ENCODE data around the gene SMC2.

The SMC2 gene

DNA sequence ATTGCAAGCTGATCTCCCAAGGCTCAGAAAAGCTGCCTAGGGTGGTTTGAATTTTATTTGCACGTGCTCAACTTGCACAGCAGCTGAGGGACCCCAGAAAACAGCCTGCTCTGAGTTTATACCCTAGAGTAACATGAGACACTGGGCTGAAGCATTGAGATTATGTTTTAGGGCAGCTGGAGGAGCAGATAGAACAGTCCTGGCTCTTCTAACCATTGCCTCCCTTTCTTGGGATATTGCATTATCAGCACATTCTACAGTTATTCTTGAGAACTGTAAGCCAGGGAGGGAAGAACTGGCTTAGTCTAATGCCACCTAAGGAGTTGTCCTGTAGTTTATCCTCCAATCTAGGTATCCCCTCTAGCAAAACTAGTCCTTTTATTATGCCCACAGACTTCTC is 10.3 kb downstream of the SMC2 start:
- H3K36me3 ChIP-seq (ENCODE audit: control insufficient read depth, insufficient read depth, low read length): peaks cover 24% of the 10 kb centered on the region
- H3K27ac ChIP-seq (ENCODE audit: low read depth, low read length, severe bottlenecking): no peak overlapping the region
- H3K4me1 ChIP-seq (ENCODE audit: control insufficient read depth, insufficient read depth, low read length, poor library complexity, severe bottlenecking): no peaks in the 10 kb centered on the region
- no peak overlapping the region for H3K4me3 ChIP-seq (ENCODE audit: extremely low read depth, insufficient read depth, low read length, poor library complexity, severe bottlenecking)
- no peaks in the 10 kb centered on the region for H3K9me3 ChIP-seq (ENCODE audit: control insufficient read depth, low read length)
- WGBS, 2 experiments (ENCODE audit: insufficient coverage in 2 of 2): 100% methylated on average over 1 of the region's 1 CpG

- 82 to 94% methylated on average over 2 to 5 of the region's 5 CpGs for WGBS, 2 experiments (ENCODE audit: insufficient coverage in 2 of 2)
- H3K4me3 ChIP-seq (ENCODE audit: extremely low read depth, insufficient read depth, low read length, poor library complexity, severe bottlenecking): no peak overlapping the region
- peaks cover 18% of the 10 kb centered on the region for H3K36me3 ChIP-seq (ENCODE audit: control insufficient read depth, insufficient read depth, low read length)
Measured at GRCh38 chr9:104107799-104108198, 13.7 kb downstream of the SMC2 start.

DNA sequence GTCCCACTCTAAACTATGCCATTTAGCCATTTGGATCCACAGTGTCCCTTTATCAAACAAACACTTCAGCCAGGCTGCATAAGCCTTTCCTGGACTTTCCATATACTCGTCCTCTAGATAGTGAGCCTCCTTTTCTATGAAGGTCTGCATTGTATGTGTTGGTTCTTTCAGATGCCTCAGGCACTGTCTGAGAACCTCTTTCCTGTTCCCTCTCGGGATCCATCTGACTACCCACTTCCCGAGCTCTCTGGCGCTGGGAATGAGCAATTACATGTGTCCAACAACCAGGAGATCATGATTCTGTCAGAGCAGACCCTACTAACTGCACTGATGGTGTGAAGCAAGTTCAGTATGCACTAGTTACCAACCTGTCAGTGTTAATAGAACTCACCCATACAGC is 14.2 kb downstream of the SMC2 start:
- WGBS, 2 experiments (ENCODE audit: insufficient coverage in 2 of 2): 85 to 90% methylated on average over 3 of the region's 4 CpGs

More at GRCh38 chr9:104107799-104108198, 13.7 kb downstream of the SMC2 start:
- H3K4me1 ChIP-seq (ENCODE audit: control insufficient read depth, insufficient read depth, low read length, poor library complexity, severe bottlenecking): no peaks in the 10 kb centered on the region
- H3K27ac ChIP-seq (ENCODE audit: low read depth, low read length, severe bottlenecking): no peak overlapping the region
- no peaks in the 10 kb centered on the region for H3K9me3 ChIP-seq (ENCODE audit: control insufficient read depth, low read length)

GRCh38 chr9:104110509-104110908 is 16.4 kb downstream of the SMC2 start:
- peaks cover 21% of the 10 kb centered on the region for H3K36me3 ChIP-seq (ENCODE audit: control insufficient read depth, insufficient read depth, low read length)
- no peak overlapping the region for H3K27ac ChIP-seq (ENCODE audit: low read depth, low read length, severe bottlenecking)
- 84 to 94% methylated on average over 2 of the region's 2 CpGs for WGBS, 2 experiments (ENCODE audit: insufficient coverage in 2 of 2)
- no peak overlapping the region for H3K4me3 ChIP-seq (ENCODE audit: extremely low read depth, insufficient read depth, low read length, poor library complexity, severe bottlenecking)
- H3K9me3 ChIP-seq (ENCODE audit: control insufficient read depth, low read length): no peaks in the 10 kb centered on the region
- no peaks in the 10 kb centered on the region for H3K4me1 ChIP-seq (ENCODE audit: control insufficient read depth, insufficient read depth, low read length, poor library complexity, severe bottlenecking)

More for the DNA sequence above, 14.2 kb downstream of the SMC2 start:
- H3K4me1 ChIP-seq (ENCODE audit: control insufficient read depth, insufficient read depth, low read length, poor library complexity, severe bottlenecking): no peaks in the 10 kb centered on the region
- H3K27ac ChIP-seq (ENCODE audit: low read depth, low read length, severe bottlenecking): no peak overlapping the region
- H3K9me3 ChIP-seq (ENCODE audit: control insufficient read depth, low read length): no peaks in the 10 kb centered on the region
- peaks cover 18% of the 10 kb centered on the region for H3K36me3 ChIP-seq (ENCODE audit: control insufficient read depth, insufficient read depth, low read length)
- no peak overlapping the region for H3K4me3 ChIP-seq (ENCODE audit: extremely low read depth, insufficient read depth, low read length, poor library complexity, severe bottlenecking)

DNA sequence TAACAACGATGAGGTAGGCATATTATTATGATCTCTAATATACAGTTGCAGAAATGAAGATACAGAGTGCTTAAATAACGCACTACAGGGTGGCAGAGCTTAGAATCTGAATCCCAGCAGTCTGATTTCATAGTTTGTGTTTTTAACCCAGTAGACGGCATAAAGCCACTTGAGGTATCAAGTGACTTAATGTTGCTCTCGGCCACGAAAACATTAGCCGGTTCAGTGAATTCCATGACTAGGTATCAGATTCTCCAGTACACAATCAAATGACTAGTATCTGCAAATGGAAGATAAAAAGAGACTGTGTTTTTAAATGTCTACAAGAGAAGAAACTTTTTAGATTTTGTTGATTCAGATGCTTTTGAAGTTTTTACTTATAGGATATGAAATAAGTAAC is 24.8 kb downstream of the SMC2 start:
- no peak overlapping the region for H3K4me3 ChIP-seq (ENCODE audit: extremely low read depth, insufficient read depth, low read length, poor library complexity, severe bottlenecking)
- peaks cover 40% of the 10 kb centered on the region for H3K36me3 ChIP-seq (ENCODE audit: control insufficient read depth, insufficient read depth, low read length)
- no peak overlapping the region for H3K27ac ChIP-seq (ENCODE audit: low read depth, low read length, severe bottlenecking)
- 83 to 88% methylated on average over 1 to 2 of the region's 6 CpGs for whole genome bisulfite sequencing, 2 experiments (ENCODE audit: insufficient coverage in 2 of 2)
- no peaks in the 10 kb centered on the region for H3K4me1 ChIP-seq (ENCODE audit: control insufficient read depth, insufficient read depth, low read length, poor library complexity, severe bottlenecking)
- H3K9me3 ChIP-seq (ENCODE audit: control insufficient read depth, low read length): no peaks in the 10 kb centered on the region

DNA sequence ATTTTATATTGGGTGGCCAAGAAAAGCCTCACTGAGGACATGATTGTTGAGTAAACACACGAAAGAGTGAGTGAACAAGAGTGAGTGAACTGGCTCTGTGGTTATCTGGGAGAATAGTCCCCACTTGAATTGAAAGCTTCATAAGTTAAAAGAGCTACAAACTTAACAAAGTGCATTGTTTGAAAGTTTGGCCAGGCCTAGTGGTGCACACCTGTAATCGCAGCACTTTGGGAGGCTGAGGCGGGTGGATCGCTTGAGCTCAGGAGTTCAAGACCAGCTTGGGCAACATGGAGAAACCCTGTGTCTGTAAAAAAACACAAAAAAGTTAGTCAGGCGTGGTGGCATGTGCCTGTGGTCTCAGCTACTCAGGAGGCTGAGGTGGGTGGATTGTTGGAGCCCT is 26.9 kb downstream of the SMC2 start:
- WGBS, 2 experiments (ENCODE audit: insufficient coverage in 2 of 2): 84 to 85% methylated on average over 4 to 5 of the region's 5 CpGs
- H3K9me3 ChIP-seq (ENCODE audit: control insufficient read depth, low read length): no peaks in the 10 kb centered on the region
- no peak overlapping the region for H3K27ac ChIP-seq (ENCODE audit: low read depth, low read length, severe bottlenecking)
- H3K4me1 ChIP-seq (ENCODE audit: control insufficient read depth, insufficient read depth, low read length, poor library complexity, severe bottlenecking): no peaks in the 10 kb centered on the region
- no peak overlapping the region for H3K4me3 ChIP-seq (ENCODE audit: extremely low read depth, insufficient read depth, low read length, poor library complexity, severe bottlenecking)
- peaks cover 36% of the 10 kb centered on the region for H3K36me3 ChIP-seq (ENCODE audit: control insufficient read depth, insufficient read depth, low read length)

- H3K4me1 ChIP-seq (ENCODE audit: control insufficient read depth, insufficient read depth, low read length, poor library complexity, severe bottlenecking): no peaks in the 10 kb centered on the region
- H3K27ac ChIP-seq (ENCODE audit: low read depth, low read length, severe bottlenecking): no peak overlapping the region
- no peaks in the 10 kb centered on the region for H3K9me3 ChIP-seq (ENCODE audit: control insufficient read depth, low read length)
- WGBS, 2 experiments (ENCODE audit: insufficient coverage in 2 of 2): 100% methylated on average over 1 of the region's 3 CpGs; no CpG with 5 or more reads in 1 of the 2 experiments
- H3K36me3 ChIP-seq (ENCODE audit: control insufficient read depth, insufficient read depth, low read length): peaks cover 46% of the 10 kb centered on the region
- H3K4me3 ChIP-seq (ENCODE audit: extremely low read depth, insufficient read depth, low read length, poor library complexity, severe bottlenecking): no peak overlapping the region
Measured at GRCh38 chr9:104138243-104138868, 44.2 kb downstream of the SMC2 start.

GRCh38 chr9:104142799-104143549 is 48.9 kb downstream of the SMC2 start:
- H3K4me1 ChIP-seq (ENCODE audit: control insufficient read depth, insufficient read depth, low read length, poor library complexity, severe bottlenecking): no peaks in the 10 kb centered on the region
- peaks cover 16% of the 10 kb centered on the region for H3K36me3 ChIP-seq (ENCODE audit: control insufficient read depth, insufficient read depth, low read length)
- WGBS, 2 experiments (ENCODE audit: insufficient coverage in 2 of 2): 87 to 100% methylated on average over 2 to 3 of the region's 3 CpGs
- no peaks in the 10 kb centered on the region for H3K9me3 ChIP-seq (ENCODE audit: control insufficient read depth, low read length)
- H3K4me3 ChIP-seq (ENCODE audit: extremely low read depth, insufficient read depth, low read length, poor library complexity, severe bottlenecking): no peak overlapping the region
- H3K27ac ChIP-seq (ENCODE audit: low read depth, low read length, severe bottlenecking): no peak overlapping the region

GRCh38 chr9:104143550-104143910 is 49.4 kb downstream of the SMC2 start:
- WGBS, 2 experiments (ENCODE audit: insufficient coverage in 2 of 2): no CpG with 5 or more reads among the region's 3 CpGs

DNA sequence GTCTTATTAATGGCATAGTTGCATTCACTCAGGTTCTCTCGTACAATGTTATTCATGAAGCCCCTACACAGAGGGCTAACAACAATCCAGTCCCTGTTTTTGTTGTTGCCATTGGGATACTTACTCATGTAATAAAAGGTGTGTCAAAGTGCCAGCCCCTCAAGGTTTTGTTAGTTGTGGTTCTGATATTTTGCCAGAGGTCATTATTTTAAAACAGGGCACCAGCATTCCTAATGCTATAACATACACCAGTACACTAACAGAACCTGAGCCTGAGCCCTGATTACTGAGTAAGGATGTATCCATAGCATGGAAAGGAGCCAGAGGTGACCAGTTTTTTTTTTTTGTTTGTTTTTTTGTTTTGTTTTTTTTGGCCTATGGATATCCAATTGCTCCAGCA is 50.2 kb downstream of the SMC2 start:
- WGBS, 2 experiments (ENCODE audit: insufficient coverage in 2 of 2): no CpG with 5 or more reads among the region's 1 CpG
- Histone ChIP-seq H3K9me3 (ENCODE audit: control insufficient read depth, low read length) (no peaks in the 10 kb centered on the region), H3K27ac (ENCODE audit: low read depth, low read length, severe bottlenecking) (no peak overlapping the region), H3K4me3 (ENCODE audit: extremely low read depth, insufficient read depth, low read length, poor library complexity, severe bottlenecking) (no peak overlapping the region), H3K36me3 (ENCODE audit: control insufficient read depth, insufficient read depth, low read length) (peaks cover 12% of the 10 kb centered on the region), H3K4me1 (ENCODE audit: control insufficient read depth, insufficient read depth, low read length, poor library complexity, severe bottlenecking) (no peaks in the 10 kb centered on the region)

More at GRCh38 chr9:104143550-104143910, 49.4 kb downstream of the SMC2 start:
- H3K9me3 ChIP-seq (ENCODE audit: control insufficient read depth, low read length): no peaks in the 10 kb centered on the region
- H3K27ac ChIP-seq (ENCODE audit: low read depth, low read length, severe bottlenecking): no peak overlapping the region
- no peaks in the 10 kb centered on the region for H3K4me1 ChIP-seq (ENCODE audit: control insufficient read depth, insufficient read depth, low read length, poor library complexity, severe bottlenecking)
- peaks cover 14% of the 10 kb centered on the region for H3K36me3 ChIP-seq (ENCODE audit: control insufficient read depth, insufficient read depth, low read length)
- no peak overlapping the region for H3K4me3 ChIP-seq (ENCODE audit: extremely low read depth, insufficient read depth, low read length, poor library complexity, severe bottlenecking)

GRCh38 chr9:104173067-104173466 is 79.0 kb downstream of the SMC2 start:
- Histone ChIP-seq H3K36me3 (ENCODE audit: control insufficient read depth, insufficient read depth, low read length) (no peaks in the 10 kb centered on the region), H3K4me1 (ENCODE audit: control insufficient read depth, insufficient read depth, low read length, poor library complexity, severe bottlenecking) (no peaks in the 10 kb centered on the region), H3K9me3 (ENCODE audit: control insufficient read depth, low read length) (no peaks in the 10 kb centered on the region), H3K27ac (ENCODE audit: low read depth, low read length, severe bottlenecking) (no peak overlapping the region), H3K4me3 (ENCODE audit: extremely low read depth, insufficient read depth, low read length, poor library complexity, severe bottlenecking) (no peak overlapping the region)
- WGBS, 2 experiments (ENCODE audit: insufficient coverage in 2 of 2): no CpG with 5 or more reads among the region's 1 CpG

All from mesodermal cell (in vitro differentiated cells).